ENCODE data around the gene SESTD1.
"Not testable (repeated sequence)": the region's sequence is repeated elsewhere in the genome, so short reads cannot be mapped to it uniquely, and the experiment has no call there.

Gene SESTD1

GRCh38 chr2:179096090-179096489 is 168.5 kb downstream of the SESTD1 start:
- peak; percentile 34 for DNase-seq

GRCh38 chr2:179092912-179093311 is 171.7 kb downstream of the SESTD1 start:
- not testable (repeated sequence) for DNase-seq

- no peak for DNase-seq
Measured at GRCh38 chr2:179082697-179083096, 181.9 kb downstream of the SESTD1 start.

- DNase-seq, result no peak
Measured at GRCh38 chr2:179081954-179082353, 182.7 kb downstream of the SESTD1 start.

GRCh38 chr2:179072527-179072926 is 192.1 kb downstream of the SESTD1 start:
- DNase-seq, result no peak

- no peak for DNase-seq
Measured at GRCh38 chr2:179071810-179072355, 192.7 kb downstream of the SESTD1 start.

- DNase-seq, result no peak
Measured at GRCh38 chr2:179070895-179071294, 193.7 kb downstream of the SESTD1 start.

GRCh38 chr2:179069685-179070084 is 194.9 kb downstream of the SESTD1 start:
- no peak for DNase-seq

GRCh38 chr2:179068991-179069643 is 195.5 kb downstream of the SESTD1 start:
- DNase-seq, result no peak

- no peak for DNase-seq
Measured at GRCh38 chr2:179059026-179059700, 205.5 kb downstream of the SESTD1 start.

- no peak for DNase-seq
Measured at GRCh38 chr2:179057737-179058136, 206.9 kb downstream of the SESTD1 start.

- not testable (repeated sequence) for DNase-seq
Measured at GRCh38 chr2:179053568-179053967, 211.1 kb downstream of the SESTD1 start.

All from CD4-positive, alpha-beta T cell treated with Interleukin-10 for 1 hour (primary cell).